K562 (cell line): ENCODE data around the gene PAX5. TPM values are rescaled to one million over a fixed set of nuclear protein-coding genes. Genes with fewer than 3 reads are reported as not detected.

Experiments used
- CHD2 ChIP-seq: IDR thresholded peaks from 2 replicates; pipeline ENCODE4 v1.6.1; 2011; ENCODE audit warnings: low read depth, low read length
- CREB1 ChIP-seq, 2 experiments: sonication (generic) in 1 of 2; formaldehyde crosslinking in 1 of 2; IDR thresholded peaks; 2 replicates each; pipeline versions ENCODE4 v1.6.1 to v1.8.0; 2012 to 2022; ENCODE audit warnings: inconsistent platforms in 1 of 2, mild to moderate bottlenecking in 1 of 2, missing genetic modification reagents in 1 of 2, moderate library complexity in 1 of 2
- ETV5 ChIP-seq: sonication (generic); formaldehyde crosslinking; IDR thresholded peaks from 2 replicates; pipeline ENCODE4 v1.4.0; 2020; ENCODE audit warnings: low read depth, mild to moderate bottlenecking, missing genetic modification reagents
- HCFC1 ChIP-seq: IDR thresholded peaks from 2 replicates; pipeline ENCODE4 v1.6.1; 2012; ENCODE audit warnings: low read depth, low read length, improper control_type of control experiment
- JUND ChIP-seq, 2 experiments: IDR thresholded peaks; 2 replicates in 1 of 2; 3 replicates in 1 of 2; pipeline ENCODE4 v1.6.1; 2011; ENCODE audit warnings: borderline replicate concordance in 2 of 2, low read depth in 2 of 2, low read length in 2 of 2, improper control_type of control experiment in 1 of 2, missing biosample characterization in 1 of 2, missing genetic modification characterization in 1 of 2, missing genetic modification reagents in 1 of 2
- KDM5B ChIP-seq: fragments of 200-600 bp; sonication (generic); IDR thresholded peaks from 2 replicates; pipeline ENCODE4 v1.6.1; 2012; ENCODE audit warnings: low read depth, mild to moderate bottlenecking, moderate library complexity, low read length, control low read depth, inconsistent platforms; ENCODE audit not compliant: insufficient replicate concordance
- MIER1 ChIP-seq: fragments of 450-650 bp; IDR thresholded peaks from 2 replicates; pipeline ENCODE4 v1.6.1; 2016; ENCODE audit warnings: antibody characterized with exemption, mild to moderate bottlenecking, low read depth
- NR2C2 ChIP-seq, 2 experiments: fragments of 200-800 bp in 1 of 2; sonication (Bioruptor generic) in 1 of 2; sonication (generic) in 1 of 2; formaldehyde crosslinking in 1 of 2; IDR thresholded peaks; 2 replicates each; pipeline versions ENCODE4 v1.6.1 to v1.8.0; 2016 to 2022; ENCODE audit warnings: mild to moderate bottlenecking in 1 of 2, missing compliant biosample characterization in 1 of 2, missing genetic modification characterization in 1 of 2, missing genetic modification reagents in 1 of 2
- PHTF2 ChIP-seq: fragments of 250-450 bp; sonication (Bioruptor Pico); IDR thresholded peaks from 2 replicates; pipeline ENCODE4 v1.5.0; 2021; ENCODE audit warnings: mild to moderate bottlenecking
- RBM25 ChIP-seq: fragments of 200-400 bp; formaldehyde crosslinking; IDR thresholded peaks from 2 replicates; pipeline ENCODE4 v1.6.1; 2018; ENCODE audit warnings: low read length, low read depth, moderate library complexity; ENCODE audit not compliant: severe bottlenecking
- RREB1 ChIP-seq: fragments of 250-450 bp; sonication (Bioruptor Pico); IDR thresholded peaks from 2 replicates; pipeline ENCODE4 v1.4.0; 2020
- SP1 ChIP-seq: sonication (generic); formaldehyde crosslinking; IDR thresholded peaks from 2 replicates; pipeline ENCODE4 v1.8.1; 2022; ENCODE audit warnings: mild to moderate bottlenecking, missing genetic modification reagents
- TOE1 ChIP-seq, 2 experiments: fragments of 450-650 bp in 1 of 2; sonication (generic) in 1 of 2; formaldehyde crosslinking in 1 of 2; IDR thresholded peaks; 2 replicates each; pipeline versions ENCODE4 v1.7.1 to v1.8.0; 2016 to 2022; ENCODE audit warnings: borderline replicate concordance in 2 of 2, mild to moderate bottlenecking in 2 of 2, antibody characterized with exemption in 1 of 2, inconsistent platforms in 1 of 2, low read depth in 1 of 2, missing genetic modification reagents in 1 of 2, moderate library complexity in 1 of 2
- TRIM24 ChIP-seq, 2 experiments: fragments of 450-650 bp; IDR thresholded peaks; 2 replicates each; pipeline ENCODE4 v1.6.1; 2016
- ZBTB7A ChIP-seq: IDR thresholded peaks from 2 replicates; pipeline ENCODE4 v1.6.1; 2011; ENCODE audit warnings: low read depth, mild to moderate bottlenecking, low read length, moderate library complexity, borderline replicate concordance; ENCODE audit not compliant: control insufficient read depth
- ZNF584 ChIP-seq: fragments of 200-800 bp; sonication (Bioruptor generic); IDR thresholded peaks from 2 replicates; pipeline ENCODE4 v1.6.1; 2016; ENCODE audit warnings: low read depth, mild to moderate bottlenecking, missing genetic modification characterization, missing compliant biosample characterization
- polyA plus RNA-seq, 8 experiments: library from polyadenylated mRNA; depleted of rRNA in 4 of 8; stranded (reverse) in 5 of 8; unstranded in 3 of 8; fragments of >200 nt; fragmentation: Nextera tagmentation in 2 of 8; fragmentation: Illumina TruSeq in 1 of 8; extraction: Ambion mirVana in 2 of 8; extraction: Trizol in 1 of 8; gene quantifications; 2 replicates each; pipeline versions ENCODE4 v1.2.1 to v1.2.3, GENCODE V29; 2011 to 2014; ENCODE audit warnings: inconsistent platforms in 1 of 8, missing spikeins in 1 of 8
- total RNA-seq, 7 experiments: library from RNA; depleted of rRNA in 6 of 7; stranded (reverse); fragments of >200 nt in 6 of 7; fragmentation: Illumina TruSeq in 2 of 7; extraction: Trizol in 2 of 7; gene quantifications; 2 replicates each; pipeline versions ENCODE4 v1.2.1 to v1.2.3, GENCODE V29; 2011 to 2021; ENCODE audit warnings: low replicate concordance in 1 of 7
- TF ChIP-seq, protein P1 (sequence below), 2 experiments: fragments of 450-650 bp; conservative IDR thresholded peaks; 2 replicates each; pipeline ENCODE4 v1.6.1; 2017; ENCODE audit warnings: mild to moderate bottlenecking in 2 of 2, moderate library complexity in 2 of 2

Gene PAX5
- total and polyA plus RNA-seq, 9 of the 15 experiments (the other 6 are each of a cell fraction or from before 2014, with no cell fraction given) = 0.03 to 0.09 TPM; not detected in 7

DNA sequence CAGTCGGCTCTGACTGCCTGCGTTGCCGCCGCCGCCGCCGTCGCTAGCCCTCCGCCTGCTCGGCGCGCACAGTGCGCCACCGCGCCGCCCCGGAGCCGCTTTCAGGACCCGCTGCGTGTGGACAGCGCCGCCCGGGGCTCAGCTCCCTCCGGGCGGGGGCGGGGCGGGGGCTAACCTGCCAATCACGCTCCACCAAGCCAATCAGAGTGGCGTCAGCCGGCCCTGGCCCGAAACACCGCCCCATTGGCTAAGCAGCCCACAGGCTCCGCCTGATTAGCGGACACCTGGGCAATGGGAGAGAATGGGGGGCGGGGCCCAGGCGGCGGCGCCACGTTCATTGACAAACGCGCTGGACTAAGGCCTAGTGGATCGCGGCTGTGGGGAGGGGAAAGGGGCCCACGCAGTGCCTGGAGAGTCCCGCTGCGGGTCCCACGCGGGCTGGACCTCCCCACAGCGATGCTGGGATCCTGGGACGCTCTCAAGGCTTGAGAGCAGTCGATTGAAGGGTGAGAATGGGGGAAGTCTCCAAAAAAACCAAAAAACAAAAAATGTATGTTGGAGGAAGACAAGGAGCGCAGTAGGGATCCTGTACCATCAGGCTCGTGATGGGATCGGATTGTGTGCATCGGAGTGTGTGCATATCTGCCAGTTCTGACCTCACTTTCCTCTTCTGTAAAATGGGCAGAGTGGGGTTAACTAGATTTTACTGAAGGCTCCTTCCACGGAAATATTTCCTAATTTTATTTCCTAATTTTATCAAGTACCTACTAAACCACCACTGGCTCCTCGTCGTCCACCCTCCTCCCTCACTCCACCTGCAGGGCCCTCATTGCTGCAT, 6.3 kb downstream of the PAX5 start (continued):
- TF ChIP-seq JUND (IDR thresholded peaks at IDR 0.05; ENCODE audit: borderline replicate concordance, low read depth, low read length) (no peak), JUND (tag; IDR thresholded peaks at IDR 0.05; ENCODE audit: borderline replicate concordance, low read depth, low read length) (no peak), HCFC1 (no peak), TRIM24 (IDR thresholded peaks at IDR 0.05) (no peak), ETV5 (peak; percentile 42; the same call in 1 of the 2 replicates), PHTF2 (CRISPR knock-in tag) (no peak), NR2C2 (CRISPR knock-in tag; IDR thresholded peaks at IDR 0.05) (0 out of 2 replicates have a peak, but pooled peaks have one; percentile 65), NR2C2 (tag; IDR thresholded peaks at IDR 0.05) (no peak), TOE1 (IDR thresholded peaks at IDR 0.05; ENCODE audit: borderline replicate concordance) (no peak), TOE1 (CRISPR knock-in tag; IDR thresholded peaks at IDR 0.05; ENCODE audit: borderline replicate concordance, low read depth) (0 out of 2 replicates have a peak, but pooled peaks have one; percentile 81), CREB1 (IDR thresholded peaks at IDR 0.05) (no peak), CREB1 (CRISPR knock-in tag; IDR thresholded peaks at IDR 0.05) (peak; percentile 71), RBM25 (peak; percentile 85), MIER1 (peak; percentile 88), CHD2 (peak; percentile 61), ZNF584 (peak; percentile 66; the same call in 1 of the 2 replicates), SP1 (CRISPR knock-in tag) (peak; percentile 79), KDM5B (no peak), RREB1 (no peak), ZBTB7A (peak; percentile 31; the same call in 1 of the 2 replicates)
- TF ChIP-seq, protein P1, sequence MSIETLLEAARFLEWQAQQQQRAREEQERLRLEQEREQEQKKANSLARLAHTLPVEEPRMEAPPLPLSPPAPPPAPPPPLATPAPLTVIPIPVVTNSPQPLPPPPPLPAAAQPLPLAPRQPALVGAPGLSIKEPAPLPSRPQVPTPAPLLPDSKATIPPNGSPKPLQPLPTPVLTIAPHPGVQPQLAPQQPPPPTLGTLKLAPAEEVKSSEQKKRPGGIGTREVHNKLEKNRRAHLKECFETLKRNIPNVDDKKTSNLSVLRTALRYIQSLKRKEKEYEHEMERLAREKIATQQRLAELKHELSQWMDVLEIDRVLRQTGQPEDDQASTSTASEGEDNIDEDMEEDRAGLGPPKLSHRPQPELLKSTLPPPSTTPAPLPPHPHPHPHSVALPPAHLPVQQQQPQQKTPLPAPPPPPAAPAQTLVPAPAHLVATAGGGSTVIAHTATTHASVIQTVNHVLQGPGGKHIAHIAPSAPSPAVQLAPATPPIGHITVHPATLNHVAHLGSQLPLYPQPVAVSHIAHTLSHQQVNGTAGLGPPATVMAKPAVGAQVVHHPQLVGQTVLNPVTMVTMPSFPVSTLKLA (conservative IDR thresholded peaks at IDR 0.05) = peak; percentile 63 to 85
